ENCODE measurements around the gene DOLK.

GRCh38 chr9:128918921-128919320 is 28.5 kb downstream of the DOLK start:
- TF ChIP-seq CTCF (IDR thresholded peaks at IDR 0.05; ENCODE audit: insufficient read depth, low read depth, low read length) (no peak), EZH2 (IDR thresholded peaks at IDR 0.05; ENCODE audit: insufficient read depth, low read length) (no peak)

Data from astrocyte (in vitro differentiated cells and primary cell).